Loucy (cell line): ENCODE measurements around the gene PUS7.
"Not testable (repeated sequence)": the region's sequence is repeated elsewhere in the genome, so short reads cannot be mapped to it uniquely, and the experiment has no call there.

Source experiments
- H2AFZ ChIP-seq: fragments of 200-600 bp; sonication (generic); 2 replicates; pipeline ENCODE4 v1.6.0; 2016; ENCODE audit warnings: antibody characterized with exemption, mild to moderate bottlenecking, low read length, moderate library complexity
- H3F3A ChIP-seq: fragments of 200-600 bp; 2 replicates; pipeline ENCODE4 v1.6.0; 2016; ENCODE audit warnings: antibody characterized with exemption, low read depth, mild to moderate bottlenecking
- H3K27me3 ChIP-seq: fragments of 200-600 bp; sonication (generic); 2 replicates; pipeline ENCODE4 v1.6.1; 2014; ENCODE audit warnings: low read length, mild to moderate bottlenecking; ENCODE audit not compliant: insufficient read depth, poor library complexity, severe bottlenecking
- H3K36me3 ChIP-seq: fragments of 200-600 bp; sonication (generic); 2 replicates; pipeline ENCODE4 v1.6.1; 2016; ENCODE audit warnings: low read length; ENCODE audit not compliant: insufficient read depth
- H3K4me1 ChIP-seq: fragments of 200-600 bp; sonication (generic); 2 replicates; pipeline ENCODE4 v1.5.1; 2014; ENCODE audit warnings: low read length, mild to moderate bottlenecking; ENCODE audit not compliant: insufficient read depth, poor library complexity, severe bottlenecking
- H3K4me2 ChIP-seq: fragments of 200-600 bp; sonication (generic); 2 replicates; pipeline ENCODE4 v1.6.0; 2014; ENCODE audit warnings: antibody characterized with exemption, low read length, low read depth, mild to moderate bottlenecking; ENCODE audit not compliant: poor library complexity, severe bottlenecking
- H3K4me3 ChIP-seq: fragments of 200-600 bp; sonication (generic); 2 replicates; pipeline ENCODE4 v1.5.1; 2014; ENCODE audit warnings: low read length, mild to moderate bottlenecking, mixed read lengths; ENCODE audit not compliant: poor library complexity, severe bottlenecking
- H3K79me2 ChIP-seq: fragments of 200-600 bp; sonication (generic); 2 replicates; pipeline ENCODE4 v1.6.1; 2014; ENCODE audit warnings: low read length; ENCODE audit not compliant: insufficient read depth
- H3K9ac ChIP-seq: fragments of 200-600 bp; sonication (generic); 2 replicates; pipeline ENCODE4 v1.6.0; 2014; ENCODE audit warnings: mild to moderate bottlenecking, low read depth, low read length, moderate library complexity; ENCODE audit not compliant: poor library complexity, severe bottlenecking
- H3K9me2 ChIP-seq: fragments of 200-600 bp; sonication (generic); replicated peaks from 2 replicates; pipeline ENCODE4 v1.6.1; 2016; ENCODE audit warnings: low read depth, low read length, mixed read lengths
- H3K9me3 ChIP-seq: fragments of 200-600 bp; sonication (generic); 2 replicates; pipeline ENCODE4 v1.6.1; 2014; ENCODE audit warnings: mild to moderate bottlenecking, antibody characterized with exemption, low read length, low read depth; ENCODE audit not compliant: insufficient read depth
- H4K20me1 ChIP-seq: fragments of 200-600 bp; sonication (generic); 2 replicates; pipeline ENCODE4 v1.6.0; 2014; ENCODE audit warnings: antibody characterized with exemption, low read length, mild to moderate bottlenecking; ENCODE audit not compliant: insufficient read depth, poor library complexity, severe bottlenecking
- CTCF ChIP-seq: fragments of 200-600 bp; sonication (generic); conservative IDR thresholded peaks from 2 replicates; pipeline ENCODE4 v1.5.1; 2014; ENCODE audit warnings: mild to moderate bottlenecking, antibody characterized with exemption, low read length
- EZH2phosphoT487 ChIP-seq: fragments of 200-600 bp; IDR thresholded peaks from 2 replicates; pipeline ENCODE4 v1.6.1; 2018; ENCODE audit warnings: antibody characterized with exemption, mild to moderate bottlenecking, moderate library complexity, borderline replicate concordance

The PUS7 gene

GRCh38 chr7:105530126-105530525 lies 8.1 kb upstream of the PUS7 start:
- H4K20me1 ChIP-seq, result peaks cover 11% of the 10 kb centered on the region
- no peaks in the 10 kb centered on the region for H3K9me2 ChIP-seq
- H3K9me3 ChIP-seq, result no peaks in the 10 kb centered on the region
- H3K4me3 ChIP-seq, result no peak overlapping the region
- no peak overlapping the region for H2AFZ ChIP-seq
- H3K27me3 ChIP-seq, result no peaks in the 10 kb centered on the region
- H3K4me2 ChIP-seq, result no peak overlapping the region
- TF ChIP-seq CTCF (no peak), EZH2phosphoT487 (no peak)
- peaks cover 25% of the 10 kb centered on the region for H3K79me2 ChIP-seq
- H3K36me3 ChIP-seq, result no peaks in the 10 kb centered on the region
- H3F3A ChIP-seq, result no peaks in the 10 kb centered on the region
- peaks cover 24% of the 10 kb centered on the region for H3K4me1 ChIP-seq
- H3K9ac ChIP-seq, result no peak overlapping the region

GRCh38 chr7:105527737-105528136 lies 5.7 kb upstream of the PUS7 start:
- not testable (repeated sequence) for H3K4me2 ChIP-seq, H3K9me3 ChIP-seq, H3K36me3 ChIP-seq, H4K20me1 ChIP-seq, H3K9ac ChIP-seq, H3K79me2 ChIP-seq, H3F3A ChIP-seq, H2AFZ ChIP-seq, H3K27me3 ChIP-seq, H3K9me2 ChIP-seq, H3K4me1 ChIP-seq, H3K4me3 ChIP-seq

GRCh38 chr7:105524840-105525239 lies 2.8 kb upstream of the PUS7 start:
- Histone ChIP-seq H3K9me3 (no peaks in the 10 kb centered on the region), H3K4me2 (no peak overlapping the region), H4K20me1 (peaks cover 3% of the 10 kb centered on the region), H3K79me2 (peaks cover 6% of the 10 kb centered on the region; the same call in 1 of the 2 replicates), H3F3A (no peaks in the 10 kb centered on the region), H3K4me3 (no peak overlapping the region), H3K9ac (no peak overlapping the region), H3K27me3 (no peaks in the 10 kb centered on the region), H3K9me2 (no peaks in the 10 kb centered on the region), H3K4me1 (peaks cover 11% of the 10 kb centered on the region), H3K36me3 (no peaks in the 10 kb centered on the region), H2AFZ (no peak overlapping the region)
- TF ChIP-seq EZH2phosphoT487, result no peak
- no peak for TF ChIP-seq CTCF

- H4K20me1 ChIP-seq, H3K36me3 ChIP-seq, H3F3A ChIP-seq, H3K9me2 ChIP-seq, H3K4me3 ChIP-seq, H2AFZ ChIP-seq, H3K4me2 ChIP-seq, H3K9me3 ChIP-seq, H3K27me3 ChIP-seq, H3K9ac ChIP-seq: not testable (repeated sequence)
- Histone ChIP-seq H3K79me2 (peaks cover 10% of the 10 kb centered on the region; the same call in 1 of the 2 replicates), H3K4me1 (peaks cover 11% of the 10 kb centered on the region)
These were observed 2.4 kb upstream of the PUS7 start for GRCh38 chr7:105524423-105524822.
